GM19463 (cell line): ENCODE results near the gene RASL12.
"Not testable (repeated sequence)": the region's sequence is repeated elsewhere in the genome, so short reads cannot be mapped to it uniquely, and the experiment has no call there.

Experiments used
- ATAC-seq: cut with Tn5 transposase; IDR thresholded peaks from one replicate; pipeline ENCODE4 v1.9.1; 2021; ENCODE audit warnings: mild to moderate bottlenecking, moderate library complexity; ENCODE audit not compliant: unreplicated experiment

Gene RASL12

GRCh38 chr15:65076486-65077290, 8.9 kb upstream of the RASL12 start, which contains the start of gene KBTBD13:
Gene KBTBD13, plus strand, starts transcription at chr15:65076746. Its CDS starts 70 bp downstream, at chr15:65076816.
- ATAC-seq, result no peak

GRCh38 chr15:65075607-65076395, 8.0 kb upstream of the RASL12 start:
- not testable (repeated sequence) for ATAC-seq

GRCh38 chr15:65074946-65075345, 7.2 kb upstream of the RASL12 start:
- not testable (repeated sequence) for ATAC-seq

GRCh38 chr15:65072617-65073016, 4.8 kb upstream of the RASL12 start:
- no peak for ATAC-seq

GRCh38 chr15:65072027-65072426, 4.2 kb upstream of the RASL12 start:
- no peak for ATAC-seq

GRCh38 chr15:65071381-65071811, 3.6 kb upstream of the RASL12 start:
- no peak for ATAC-seq

- ATAC-seq, result no peak
Measured at GRCh38 chr15:65069779-65070546, 2.2 kb upstream of the RASL12 start.

GRCh38 chr15:65069179-65069578, 1.4 kb upstream of the RASL12 start:
- ATAC-seq, result no peak

- no peak for ATAC-seq
Measured at GRCh38 chr15:65068403-65068788, 605 bp upstream of the RASL12 start.

GRCh38 chr15:65067317-65067644, 510 bp downstream of the RASL12 start:
- ATAC-seq, result no peak

- no peak for ATAC-seq
Measured at GRCh38 chr15:65066635-65067316, 1.0 kb downstream of the RASL12 start.

GRCh38 chr15:65066001-65066634, 1.7 kb downstream of the RASL12 start:
- no peak for ATAC-seq

GRCh38 chr15:65062726-65063125, 5.1 kb downstream of the RASL12 start:
- no peak for ATAC-seq

GRCh38 chr15:65062061-65062460, 5.7 kb downstream of the RASL12 start:
- no peak for ATAC-seq

- no peak for ATAC-seq
Measured at GRCh38 chr15:65060641-65061397, 7.0 kb downstream of the RASL12 start.

GRCh38 chr15:65059931-65060596, 7.7 kb downstream of the RASL12 start:
- no peak for ATAC-seq

- no peak for ATAC-seq
Measured at GRCh38 chr15:65059369-65059750, 8.4 kb downstream of the RASL12 start.

GRCh38 chr15:65058394-65059368, 9.1 kb downstream of the RASL12 start:
- no peak for ATAC-seq
